NK-92 (cell line): Measurements from ENCODE around the gene C2orf80.
"Not testable (repeated sequence)": the region's sequence is repeated elsewhere in the genome, so short reads cannot be mapped to it uniquely, and the experiment has no call there.

ENCODE experiments used
- DNase-seq: peaks from one replicate; lab custom pipeline; 2025; ENCODE audit not compliant: unreplicated experiment; lab: John Stamatoyannopoulos, UW

C2orf80 gene

GRCh38 chr2:208135794-208136715, 53.8 kb downstream of the C2orf80 start:
- DNase-seq = no peak

DNA sequence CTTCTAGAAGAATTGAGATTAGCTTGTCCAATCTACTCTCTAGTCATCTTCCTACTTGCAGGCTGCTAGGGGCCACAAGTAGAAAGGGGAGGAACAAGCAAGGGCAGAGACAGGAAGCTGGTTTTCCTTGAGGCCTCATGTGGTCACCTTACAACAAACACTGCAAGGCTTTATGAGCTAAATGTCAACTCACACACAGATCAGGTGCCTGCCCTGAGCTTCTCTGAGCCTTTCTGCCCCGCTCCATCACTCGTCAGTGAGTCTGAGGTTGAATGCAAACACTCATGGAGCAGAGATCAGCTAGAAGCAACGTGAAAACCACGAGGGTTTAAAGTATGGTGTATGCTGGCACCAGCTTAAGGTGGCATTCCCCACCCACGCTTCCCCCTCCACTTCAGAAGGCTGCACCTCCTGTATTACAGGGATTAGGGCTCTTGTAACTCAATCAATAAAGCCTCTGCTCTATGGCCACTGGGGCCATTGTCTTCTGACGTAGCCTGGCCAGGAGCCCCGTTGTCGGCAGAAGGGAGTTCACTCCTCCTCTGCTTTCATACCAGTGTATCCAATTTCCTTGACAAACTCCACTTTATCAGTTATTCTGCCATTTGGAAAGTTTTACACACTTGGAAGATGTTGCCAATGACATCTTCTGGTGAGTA, 54.8 kb downstream of the C2orf80 start:
- DNase-seq = no peak

- DNase-seq = no peak
These were observed 59.1 kb downstream of the C2orf80 start for GRCh38 chr2:208130712-208131110.

DNA sequence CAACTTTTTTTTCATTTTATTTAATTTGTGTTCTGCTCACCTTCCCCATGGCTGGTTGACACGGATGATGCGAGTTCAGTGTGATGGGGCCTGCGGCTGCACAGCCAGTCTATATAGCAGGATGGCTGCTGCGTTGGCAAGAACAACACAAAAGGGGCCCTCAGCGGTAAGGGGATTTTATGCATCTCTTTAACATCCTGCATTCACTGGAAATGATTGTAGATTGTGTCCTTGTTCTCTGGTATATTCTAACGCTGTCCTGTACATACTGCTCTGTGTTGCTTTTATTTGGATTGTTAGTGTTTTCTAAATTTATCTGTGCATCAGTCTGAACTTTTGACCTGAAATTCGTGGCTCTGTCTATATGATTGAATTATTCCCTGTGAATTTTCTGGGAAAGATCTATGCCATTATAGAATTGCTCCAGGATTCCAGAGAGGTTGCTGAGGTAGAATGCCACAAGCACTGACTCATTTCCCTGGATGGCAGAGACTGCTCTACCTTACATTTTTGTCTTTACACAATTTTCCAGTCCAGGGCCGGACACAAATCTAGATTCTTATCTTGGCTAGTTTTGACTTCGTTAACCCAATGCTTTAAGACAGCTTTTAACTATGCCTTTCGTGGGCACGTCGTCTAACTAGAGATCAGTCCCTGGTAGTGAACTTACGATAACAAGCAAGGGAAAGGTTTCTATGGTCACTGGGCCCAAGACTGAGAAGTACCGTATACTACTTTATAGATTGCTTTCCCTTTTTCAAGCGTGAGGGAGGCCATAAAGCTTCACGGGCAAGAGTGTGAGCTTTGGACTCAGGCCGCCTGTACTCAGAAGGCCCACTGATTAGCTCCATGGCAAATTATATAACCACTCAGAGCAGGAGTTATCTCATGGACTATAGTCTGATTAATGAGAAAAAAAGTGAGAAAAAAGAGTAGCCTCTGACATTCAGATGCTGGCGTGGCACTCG, 59.8 kb downstream of the C2orf80 start, which contains the start of gene CRYGC:
Gene CRYGC, minus strand, starts transcription at position 85 of the 968 bp plus-strand sequence. Its CDS starts 36 bp downstream, at position 49.
- DNase-seq = no peak

GRCh38 chr2:208128136-208128535, 61.7 kb downstream of the C2orf80 start:
- DNase-seq = no peak

GRCh38 chr2:208127090-208127489, 62.7 kb downstream of the C2orf80 start:
- no peak for DNase-seq

GRCh38 chr2:208125251-208125650, 64.6 kb downstream of the C2orf80 start:
- no peak for DNase-seq

GRCh38 chr2:208124013-208124715, 65.7 kb downstream of the C2orf80 start, which contains the start of gene CRYGD:
TSS of gene CRYGD (minus strand) at chr2:208124524. CDS start at chr2:208124473, 51 bp downstream.
- DNase-seq = not testable (repeated sequence)

DNA sequence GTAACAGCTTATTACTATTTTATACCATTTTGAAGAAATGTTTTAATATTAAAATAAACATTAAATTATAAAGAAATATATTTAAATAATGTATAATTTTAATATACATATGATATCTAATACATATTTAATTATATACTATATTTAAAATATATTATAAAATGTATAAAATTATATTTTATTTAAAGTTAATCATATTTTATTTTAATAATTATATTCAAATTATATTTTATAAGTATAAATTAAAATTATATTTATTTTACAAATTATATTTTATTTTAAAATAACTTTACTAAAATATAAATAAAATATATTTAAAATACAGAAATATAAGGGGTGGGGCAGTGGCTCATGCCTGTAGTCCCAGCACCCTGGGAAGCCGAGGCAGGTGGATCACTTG, 67.6 kb downstream of the C2orf80 start:
- no peak for DNase-seq

- DNase-seq = no peak
These were observed 70.9 kb downstream of the C2orf80 start for GRCh38 chr2:208118918-208119317.

DNA sequence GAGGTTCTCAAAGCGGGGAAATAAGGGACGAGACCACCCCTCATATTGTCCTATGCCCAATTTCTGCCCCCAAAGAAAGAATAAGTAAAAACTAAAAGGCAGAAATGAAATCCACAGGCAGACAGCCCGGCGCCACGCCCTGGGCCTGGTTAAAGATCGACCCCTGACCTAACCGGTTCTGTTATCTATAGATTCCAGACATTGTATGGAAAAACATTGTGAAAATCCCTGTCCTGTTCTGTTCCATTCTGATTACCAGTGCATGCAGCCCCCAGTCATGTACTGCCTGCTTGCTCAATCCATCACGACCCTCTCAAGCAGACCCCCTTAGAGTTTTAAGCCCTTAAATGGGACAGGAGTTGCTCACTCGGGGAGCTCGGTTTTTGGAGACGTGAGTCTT, 72.4 kb downstream of the C2orf80 start:
- DNase-seq = not testable (repeated sequence)
